ENCODE data around the gene AP2B1. TPM values are rescaled to one million over a fixed set of nuclear protein-coding genes. Genes with fewer than 3 reads are reported as not detected.
A peak's percentile ranks its signal among the peaks of the same experiment; 100 is the strongest.

Gene AP2B1
- total RNA-seq, 2 donors from 2014 or later: 255 to 258 TPM

- Histone ChIP-seq H3K9me3 (ENCODE audit: control insufficient read depth, low read length) (no peaks in the 10 kb centered on the region), H3K9ac (ENCODE audit: extremely low read depth, low read length, poor library complexity, severe bottlenecking) (no peak overlapping the region), H3K27ac (ENCODE audit: low read depth, low read length) (no peak overlapping the region), H3K4me1 (ENCODE audit: control insufficient read depth, insufficient read depth, low read length) (peaks cover 2% of the 10 kb centered on the region), H3K4me3 (ENCODE audit: low read length) (no peak overlapping the region), H3K27me3 (ENCODE audit: control insufficient read depth, insufficient read depth, low read length, poor library complexity, severe bottlenecking) (no peaks in the 10 kb centered on the region), H3K36me3 (ENCODE audit: control insufficient read depth, insufficient read depth, low read length) (peaks cover 72% of the 10 kb centered on the region)
- Mint-ChIP-seq H3K27me3 (ENCODE audit: insufficient read depth) (peaks cover 2% of the 10 kb centered on the region), H3K9me3 (no peaks in the 10 kb centered on the region), H3K4me1 (peaks cover 19% of the 10 kb centered on the region), H3K27ac (peak overlapping the region; percentile 44), H3K4me3 (no peak overlapping the region), H3K36me3 (ENCODE audit: low read depth) (peaks cover 38% of the 10 kb centered on the region)
- WGBS, 2 experiments (ENCODE audit: insufficient coverage in 1 of 2, insufficient read length in 1 of 2): 42 to 47% methylated on average over 2 of the region's 2 CpGs
- DNase-seq: no peak
- no peak for TF ChIP-seq CTCF (conservative IDR thresholded peaks at IDR 0.05)
Observed at GRCh38 chr17:35645923-35646322, 58.8 kb downstream of the AP2B1 start.

- H3K27me3 Mint-ChIP-seq (ENCODE audit: insufficient read depth): no peaks in the 10 kb centered on the region
- H3K9me3 ChIP-seq (ENCODE audit: control insufficient read depth, low read length): no peaks in the 10 kb centered on the region
- H3K4me3 Mint-ChIP-seq: no peak overlapping the region
- no peak for DNase-seq
- no peak overlapping the region for H3K4me3 ChIP-seq (ENCODE audit: low read length)
- no peak overlapping the region for H3K9ac ChIP-seq (ENCODE audit: extremely low read depth, low read length, poor library complexity, severe bottlenecking)
- H3K4me1 ChIP-seq (ENCODE audit: control insufficient read depth, insufficient read depth, low read length): no peaks in the 10 kb centered on the region
- H3K36me3 Mint-ChIP-seq (ENCODE audit: low read depth): peaks cover 37% of the 10 kb centered on the region
- no peaks in the 10 kb centered on the region for H3K4me1 Mint-ChIP-seq
- H3K36me3 ChIP-seq (ENCODE audit: control insufficient read depth, insufficient read depth, low read length): peaks cover 57% of the 10 kb centered on the region
- no peak overlapping the region for H3K27ac ChIP-seq (ENCODE audit: low read depth, low read length)
- H3K9me3 Mint-ChIP-seq: no peaks in the 10 kb centered on the region
- H3K27me3 ChIP-seq (ENCODE audit: control insufficient read depth, insufficient read depth, low read length, poor library complexity, severe bottlenecking): no peaks in the 10 kb centered on the region
- H3K27ac Mint-ChIP-seq: no peak overlapping the region
- 100% methylated on average over 1 of the region's 1 CpG; no CpG with 5 or more reads in 1 of the 2 experiments for WGBS, 2 experiments (ENCODE audit: insufficient coverage in 1 of 2, insufficient read length in 1 of 2)
- no peak for TF ChIP-seq CTCF (conservative IDR thresholded peaks at IDR 0.05)
Observed at GRCh38 chr17:35651467-35651866, 64.3 kb downstream of the AP2B1 start.

GRCh38 chr17:35653619-35654361 is 66.7 kb downstream of the AP2B1 start:
- 87 to 94% methylated on average over 9 to 11 of the region's 12 CpGs for WGBS, 2 experiments (ENCODE audit: insufficient coverage in 1 of 2, insufficient read length in 1 of 2)
- no peaks in the 10 kb centered on the region for H3K27me3 Mint-ChIP-seq (ENCODE audit: insufficient read depth)
- Histone ChIP-seq H3K9ac (ENCODE audit: extremely low read depth, low read length, poor library complexity, severe bottlenecking) (no peak overlapping the region), H3K9me3 (ENCODE audit: control insufficient read depth, low read length) (no peaks in the 10 kb centered on the region), H3K27ac (ENCODE audit: low read depth, low read length) (no peak overlapping the region), H3K4me3 (ENCODE audit: low read length) (no peak overlapping the region), H3K36me3 (ENCODE audit: control insufficient read depth, insufficient read depth, low read length) (peaks cover 66% of the 10 kb centered on the region), H3K4me1 (ENCODE audit: control insufficient read depth, insufficient read depth, low read length) (no peaks in the 10 kb centered on the region), H3K27me3 (ENCODE audit: control insufficient read depth, insufficient read depth, low read length, poor library complexity, severe bottlenecking) (no peaks in the 10 kb centered on the region)
- peaks cover 48% of the 10 kb centered on the region for H3K36me3 Mint-ChIP-seq (ENCODE audit: low read depth)
- no peak for DNase-seq
- no peak for TF ChIP-seq CTCF (conservative IDR thresholded peaks at IDR 0.05)
- no peaks in the 10 kb centered on the region for H3K9me3 Mint-ChIP-seq
- no peak overlapping the region for H3K4me3 Mint-ChIP-seq
- no peaks in the 10 kb centered on the region for H3K4me1 Mint-ChIP-seq
- no peak overlapping the region for H3K27ac Mint-ChIP-seq
